ENCODE measurements around the gene AFG1L. TPM values are rescaled to one million over a fixed set of nuclear protein-coding genes. Genes with fewer than 3 reads are reported as not detected.
"Not testable (repeated sequence)": the region's sequence is repeated elsewhere in the genome, so short reads cannot be mapped to it uniquely, and the experiment has no call there.

The AFG1L gene
- total RNA-seq, 1 experiment from 2014 or later: 2.5 TPM

DNA sequence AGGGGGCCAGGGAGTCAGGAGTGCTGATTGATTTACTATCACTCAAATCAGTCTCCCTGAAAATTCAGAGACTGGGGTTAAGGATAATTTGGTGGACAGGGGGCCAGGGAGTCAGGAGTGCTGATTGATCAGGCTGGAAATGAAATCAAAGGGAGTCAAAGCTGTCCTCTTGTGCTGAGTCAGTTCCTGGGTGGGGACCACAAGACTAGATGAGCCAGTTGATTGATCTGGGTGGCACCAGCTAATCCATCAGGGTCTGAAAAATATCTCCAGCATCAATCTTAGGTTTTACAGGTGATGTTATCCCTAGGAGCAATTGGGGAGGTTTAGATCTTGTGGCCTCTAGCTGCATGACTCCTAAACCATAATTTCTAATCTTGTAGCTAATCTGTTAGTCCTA lies 6.1 kb upstream of the AFG1L start:
- no peak for DNase-seq (ENCODE audit: low spot score)

DNA sequence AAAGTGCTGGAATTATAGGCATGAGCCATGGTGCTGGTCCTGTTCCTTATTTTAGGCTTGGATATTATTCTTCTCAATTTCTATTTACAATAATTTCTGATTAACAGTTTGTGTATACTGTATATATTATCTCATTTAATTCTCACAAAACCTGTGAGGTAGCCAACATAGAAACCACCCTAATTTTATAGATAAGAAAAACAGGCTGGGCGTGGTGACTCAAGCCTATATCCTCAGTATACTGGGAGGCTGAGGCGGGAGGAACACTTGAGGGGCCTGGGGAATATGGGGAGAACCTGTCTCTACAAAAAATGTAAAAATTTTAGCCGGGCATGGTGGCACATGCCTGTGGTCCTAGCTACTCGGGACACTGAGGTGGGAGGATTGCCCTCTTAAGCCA lies 3.8 kb upstream of the AFG1L start:
- no peak for DNase-seq (ENCODE audit: low spot score)

DNA sequence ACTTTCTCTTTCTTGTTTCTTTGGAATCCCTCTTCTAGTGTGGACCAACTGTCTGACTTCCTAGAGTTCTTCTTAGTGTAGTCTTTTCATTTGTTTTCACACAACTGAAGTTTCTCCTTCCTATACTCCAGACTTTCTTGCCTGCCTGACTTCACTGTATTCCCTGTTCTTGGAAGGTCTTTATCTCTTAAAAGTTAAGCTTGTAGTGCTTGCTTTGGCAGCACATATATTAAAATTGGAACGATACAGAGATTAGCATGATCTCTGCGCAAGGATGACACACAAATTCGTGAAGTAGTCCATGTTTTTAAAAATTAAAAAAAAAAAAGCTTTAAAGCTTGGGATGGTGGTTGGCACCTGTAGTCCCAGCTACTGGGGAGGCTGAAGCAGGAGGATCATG lies 2.3 kb upstream of the AFG1L start:
- DNase-seq (ENCODE audit: low spot score): not testable (repeated sequence)

DNA sequence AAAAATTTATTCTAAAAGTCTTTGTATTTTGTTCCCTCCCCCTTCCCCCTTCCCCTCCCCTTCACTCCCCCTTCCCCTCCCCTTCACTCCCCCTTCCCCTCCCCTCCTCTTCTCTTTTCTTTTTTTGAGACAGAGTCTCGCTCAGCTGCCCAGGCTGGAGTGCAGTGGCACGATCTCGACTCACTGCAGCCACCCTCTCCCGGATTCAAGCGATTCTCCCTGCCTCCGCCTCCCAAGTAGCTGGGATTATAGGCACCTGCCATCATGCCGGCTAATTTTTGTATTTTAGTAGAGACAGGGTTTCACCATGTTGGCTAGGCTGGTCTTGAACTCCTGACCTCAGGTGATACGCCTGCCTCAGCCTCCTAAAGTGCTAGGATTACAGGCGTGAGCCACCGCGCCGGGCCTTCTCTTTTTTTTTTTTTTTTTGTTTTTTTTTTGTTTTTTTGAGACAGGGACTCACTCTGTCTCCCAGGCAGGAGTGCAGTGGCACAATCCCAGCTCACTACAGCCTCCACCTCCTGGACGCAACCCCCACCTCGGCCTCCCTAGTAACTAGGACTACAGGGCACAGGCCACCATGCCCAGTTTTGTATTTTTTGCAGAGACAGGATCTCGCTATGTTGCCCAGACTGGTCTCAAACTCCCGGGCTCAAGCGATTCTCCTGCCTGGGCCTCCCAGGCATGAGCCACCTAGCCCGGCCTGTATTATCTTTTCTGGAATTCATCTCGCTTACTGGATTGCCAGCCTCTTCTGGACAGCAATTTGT lies 1.1 kb upstream of the AFG1L start:
- no peak for DNase-seq (ENCODE audit: low spot score)

DNA sequence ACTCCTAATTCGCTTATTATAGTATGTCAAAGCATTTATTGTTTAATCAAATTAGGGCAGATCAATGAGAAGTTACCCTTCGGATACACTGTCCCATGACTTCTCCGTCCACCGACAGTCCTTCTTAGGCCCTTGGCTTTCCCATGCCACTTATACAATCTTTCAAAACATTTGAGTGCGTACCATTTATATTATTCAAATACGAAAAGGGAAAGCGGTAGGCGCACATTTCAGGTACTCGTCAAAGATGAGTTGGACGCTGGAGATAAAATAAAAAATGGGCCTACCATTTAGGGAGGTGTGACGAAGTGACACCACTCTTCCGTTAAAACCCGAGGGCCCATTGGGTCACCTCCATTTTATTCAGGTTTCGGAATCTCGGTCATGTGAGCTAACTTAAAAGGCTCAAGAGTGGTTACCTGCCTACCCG lies 542 bp upstream of the AFG1L start:
- DNase-seq (ENCODE audit: low spot score): no peak

DNA sequence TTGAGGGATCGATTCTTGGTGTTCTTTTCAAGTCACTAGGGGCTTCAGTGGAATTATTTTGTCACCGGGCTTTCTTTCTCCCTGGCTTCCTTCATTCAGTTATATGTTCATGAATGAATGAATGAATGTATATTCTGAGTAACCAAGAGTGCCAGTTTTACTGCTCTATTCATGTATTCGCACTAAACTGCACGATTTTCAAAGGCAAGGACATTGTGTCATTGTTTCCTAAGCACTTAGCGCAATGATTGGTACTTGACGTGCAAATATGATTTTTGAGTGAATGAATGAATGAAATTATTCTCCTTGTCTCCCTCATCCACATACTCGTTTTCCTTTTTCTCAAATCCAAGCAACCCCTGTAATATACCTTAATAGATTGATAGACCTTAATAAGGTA lies 822 bp downstream of the AFG1L start:
- no peak for DNase-seq (ENCODE audit: low spot score)

DNA sequence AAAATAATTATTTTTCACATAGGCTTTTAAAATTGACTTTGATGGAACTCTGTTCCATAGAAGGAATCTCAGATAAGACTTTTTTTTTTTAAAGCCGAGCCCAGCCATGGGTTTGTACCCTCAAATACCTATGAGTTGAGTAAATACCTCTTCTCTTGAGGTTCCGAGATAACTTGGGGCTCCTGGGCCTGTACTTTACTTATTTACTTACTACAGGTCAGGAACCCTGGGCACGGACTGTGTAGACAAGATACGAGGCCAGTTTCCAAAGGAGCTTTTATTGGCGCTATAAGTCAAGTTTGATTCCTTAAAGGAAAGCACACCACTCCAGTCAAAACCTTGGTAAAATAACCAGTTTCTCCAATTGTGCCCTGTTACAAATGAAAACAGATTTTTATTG lies 7.5 kb downstream of the AFG1L start:
- DNase-seq (ENCODE audit: low spot score): no peak

DNA sequence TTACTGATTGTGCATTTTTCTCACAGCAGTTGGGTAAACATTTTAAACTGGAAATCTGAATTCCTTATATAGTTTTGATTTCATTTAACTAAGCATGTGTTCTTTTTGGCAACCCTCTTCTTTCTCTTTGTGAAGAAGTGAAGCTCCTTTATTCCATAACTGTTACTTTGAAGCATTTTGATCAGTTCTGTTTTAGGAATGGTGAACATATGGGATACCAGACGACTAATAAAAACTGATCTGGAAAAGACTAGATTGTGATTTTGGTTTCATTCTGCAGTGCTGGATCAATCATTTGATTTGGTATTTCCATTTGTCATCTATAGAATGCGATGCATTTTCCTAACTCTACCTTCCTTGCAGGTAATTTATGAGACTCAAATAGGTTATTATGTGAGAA lies 9.8 kb downstream of the AFG1L start:
- DNase-seq (ENCODE audit: low spot score): no peak

DNA sequence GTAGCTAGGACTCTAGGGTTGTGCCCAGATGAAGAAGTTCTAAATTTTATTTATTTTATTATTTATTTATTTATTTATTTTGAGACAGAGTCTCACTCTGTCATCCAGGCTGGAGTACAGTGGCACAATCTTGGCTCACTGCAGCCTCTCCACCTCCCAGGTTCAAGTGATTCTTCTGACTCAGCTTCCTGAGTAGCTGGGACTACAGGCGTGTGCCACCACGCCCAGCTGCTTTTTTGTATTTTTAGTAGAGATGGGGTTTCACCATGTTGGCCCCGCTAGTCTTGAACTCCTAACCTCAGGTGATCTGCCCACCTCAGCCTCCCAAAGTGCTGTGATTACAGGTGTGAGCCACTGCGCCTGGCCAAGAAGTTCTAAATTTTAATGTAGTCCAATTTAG lies 13.8 kb downstream of the AFG1L start:
- not testable (repeated sequence) for DNase-seq (ENCODE audit: low spot score)

DNA sequence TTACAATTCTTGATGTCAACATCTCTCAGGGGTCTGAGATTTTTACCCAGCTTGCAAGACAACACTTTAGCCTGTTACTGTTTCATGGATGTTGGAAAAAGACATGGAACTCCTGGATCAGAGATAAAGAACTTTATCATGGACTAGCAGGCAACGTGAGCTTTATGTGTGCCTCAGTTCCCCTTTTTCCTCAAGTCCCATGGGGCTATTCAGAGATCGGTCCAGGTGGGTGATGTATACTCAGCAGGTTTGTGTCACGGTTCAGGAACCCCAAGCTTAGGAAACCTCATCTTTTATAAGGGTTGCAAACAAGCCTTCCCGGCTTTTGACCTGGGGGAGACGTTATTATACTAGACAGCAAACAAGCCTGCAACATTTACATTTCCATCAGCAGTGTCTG lies 15.0 kb downstream of the AFG1L start:
- DNase-seq (ENCODE audit: low spot score): no peak

DNA sequence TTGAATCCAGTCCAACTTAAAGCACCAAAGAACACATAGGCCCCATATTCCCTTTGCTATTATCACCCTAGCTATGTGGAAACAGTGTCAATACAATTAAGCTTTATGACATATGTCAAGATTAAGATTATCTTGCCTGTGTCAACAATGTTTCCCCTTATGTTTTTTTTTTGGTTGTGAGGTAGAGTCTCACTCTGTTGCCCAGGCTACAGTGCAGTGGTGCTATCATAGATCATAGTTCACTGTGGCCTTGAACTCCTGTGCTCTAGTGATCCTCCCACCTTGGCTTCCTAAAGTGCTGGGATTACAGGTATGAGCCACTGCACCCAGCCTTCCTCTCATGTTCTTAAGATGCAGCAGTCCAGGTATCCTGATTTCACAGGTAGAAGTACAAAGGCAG lies 17.8 kb downstream of the AFG1L start:
- no peak for DNase-seq (ENCODE audit: low spot score)

DNA sequence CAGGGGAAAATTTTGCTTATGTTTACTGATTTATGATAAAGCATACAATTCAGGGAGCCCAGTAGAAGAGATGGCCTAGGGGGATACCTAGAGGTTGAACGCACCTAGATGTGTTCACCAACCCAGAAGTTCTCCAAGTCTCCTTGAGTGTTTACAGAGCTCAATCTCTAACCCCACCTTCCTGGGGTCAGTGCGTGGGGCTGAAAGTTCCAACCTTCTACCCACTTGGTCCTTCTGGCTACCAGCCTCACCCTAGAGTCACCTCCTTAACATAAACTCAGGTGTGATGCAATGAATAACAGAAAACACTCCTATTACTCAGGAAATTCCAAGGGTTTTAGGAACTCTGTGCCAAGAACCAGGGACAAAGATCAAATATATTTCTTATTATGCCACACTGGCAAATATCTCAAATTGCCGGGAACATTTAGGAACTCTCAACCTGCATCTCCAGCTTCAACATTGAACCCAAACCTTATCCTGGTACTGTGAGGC lies 26.4 kb downstream of the AFG1L start:
- DNase-seq (ENCODE audit: low spot score): no peak

DNA sequence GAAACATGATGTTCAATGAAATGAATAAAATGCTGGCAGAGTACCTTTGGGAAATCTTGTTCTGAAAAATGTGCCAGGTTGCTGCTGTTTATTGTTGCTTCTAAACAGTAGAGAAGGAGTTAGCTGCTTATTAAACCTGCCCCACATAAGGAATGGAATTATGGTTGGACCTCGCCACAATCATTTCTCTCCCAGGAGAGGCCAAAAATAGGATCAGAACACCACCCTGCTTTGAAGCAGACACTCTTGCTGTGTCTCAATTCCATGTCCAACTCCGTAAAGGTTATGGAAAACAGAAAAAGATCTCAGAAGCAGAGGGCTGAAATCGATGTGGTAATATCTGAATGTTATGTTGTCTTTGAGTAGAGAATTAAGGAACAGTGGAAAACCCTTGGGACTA lies 27.9 kb downstream of the AFG1L start:
- no peak for DNase-seq (ENCODE audit: low spot score)

DNA sequence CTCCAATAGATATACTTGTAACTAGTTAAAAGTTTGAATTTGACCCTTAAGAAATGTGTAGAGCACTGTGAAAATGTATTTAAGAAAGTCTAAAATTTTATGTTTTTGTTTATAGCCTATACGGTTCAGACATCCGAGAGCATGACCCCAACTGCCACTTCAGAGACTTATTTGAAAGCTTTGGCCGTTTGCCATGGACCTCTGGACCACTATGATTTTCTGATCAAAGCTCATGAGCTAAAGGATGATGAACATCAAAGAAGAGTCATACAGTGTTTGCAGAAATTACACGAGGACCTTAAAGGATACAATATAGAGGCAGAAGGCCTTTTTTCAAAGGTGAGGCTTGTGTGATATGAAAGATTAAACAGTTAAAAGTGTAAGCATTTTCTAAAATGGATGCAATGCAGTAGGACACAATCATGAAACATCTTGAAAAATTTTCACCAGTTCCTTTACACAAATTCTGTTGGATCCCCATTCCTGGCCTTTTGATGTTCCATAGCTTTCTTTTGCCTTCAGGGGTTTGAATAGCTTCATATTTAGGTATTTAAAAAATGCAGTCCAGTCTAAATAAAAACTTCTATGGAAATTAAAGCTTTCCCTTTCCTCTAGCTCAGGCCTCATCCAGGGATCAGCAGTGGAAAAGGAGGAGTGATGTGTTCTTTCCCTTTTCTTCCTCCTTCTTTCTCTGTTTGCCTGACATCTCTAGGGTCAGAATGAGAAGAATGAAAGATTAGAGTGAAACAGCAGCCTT lies 29.0 kb downstream of the AFG1L start:
- DNase-seq (ENCODE audit: low spot score): no peak

DNA sequence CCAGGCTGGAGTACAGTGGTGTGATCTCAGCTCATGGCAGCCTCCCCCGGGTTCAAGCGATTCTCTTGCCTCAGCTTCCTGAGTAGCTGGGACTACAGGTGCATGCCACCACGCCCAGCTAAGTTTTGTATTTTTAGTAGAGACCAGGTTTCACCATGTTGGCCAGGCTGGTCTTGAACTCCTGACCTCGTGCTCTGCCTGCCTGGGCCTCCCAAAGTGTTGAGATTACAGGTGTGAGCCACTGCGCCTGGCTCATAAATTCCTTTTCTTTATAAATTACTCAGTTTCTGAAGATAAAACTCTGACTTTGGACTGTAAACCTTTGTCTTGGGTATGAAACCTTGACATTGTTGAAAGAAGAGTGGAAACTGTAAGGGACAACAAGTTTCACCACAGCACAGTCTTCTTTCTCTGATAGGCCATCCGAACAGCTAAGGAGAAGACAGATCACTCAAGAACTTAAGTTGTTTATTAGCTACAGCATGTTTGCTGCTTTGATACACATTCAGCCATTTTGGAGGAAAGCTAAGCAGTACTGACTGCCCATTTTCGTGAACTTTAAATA lies 35.4 kb downstream of the AFG1L start:
- DNase-seq (ENCODE audit: low spot score): not testable (repeated sequence)

DNA sequence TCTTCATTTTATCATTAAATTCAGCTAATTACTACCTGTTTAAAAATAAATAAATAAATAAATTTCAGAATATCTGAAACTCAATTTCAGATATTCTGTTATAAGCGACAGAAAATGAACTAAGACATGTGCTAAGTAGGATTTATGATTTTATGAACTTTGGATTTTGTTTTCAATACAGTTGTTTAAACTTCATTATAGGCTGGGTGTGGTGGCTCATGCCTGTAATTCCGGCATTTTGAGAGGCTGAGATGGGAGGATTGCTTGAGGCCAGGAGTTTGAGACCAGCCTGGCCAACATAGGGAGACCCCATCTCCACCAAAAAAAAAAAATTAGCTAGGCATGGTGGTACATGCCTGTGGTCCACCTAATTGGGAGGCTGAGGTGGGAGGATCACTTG lies 36.0 kb downstream of the AFG1L start:
- DNase-seq (ENCODE audit: low spot score): no peak

DNA sequence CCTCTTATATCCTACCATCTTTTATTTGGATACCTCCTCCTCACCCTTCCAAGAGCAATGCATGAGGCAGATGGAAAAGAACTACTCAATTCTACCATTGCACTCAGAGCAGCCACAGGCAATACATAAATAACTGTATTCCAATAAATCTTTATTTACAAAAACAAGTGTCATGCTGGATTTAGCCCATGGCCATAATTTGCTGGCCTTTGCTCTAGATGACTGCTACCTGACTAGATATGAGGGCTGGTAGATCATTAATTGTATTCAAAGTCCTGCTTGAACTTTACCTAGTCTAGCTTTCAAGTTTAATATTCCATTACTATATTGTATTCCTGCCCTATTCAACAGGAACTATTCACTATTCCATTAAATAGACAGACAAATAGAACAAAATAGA lies 37.1 kb downstream of the AFG1L start:
- no peak for DNase-seq (ENCODE audit: low spot score)

DNA sequence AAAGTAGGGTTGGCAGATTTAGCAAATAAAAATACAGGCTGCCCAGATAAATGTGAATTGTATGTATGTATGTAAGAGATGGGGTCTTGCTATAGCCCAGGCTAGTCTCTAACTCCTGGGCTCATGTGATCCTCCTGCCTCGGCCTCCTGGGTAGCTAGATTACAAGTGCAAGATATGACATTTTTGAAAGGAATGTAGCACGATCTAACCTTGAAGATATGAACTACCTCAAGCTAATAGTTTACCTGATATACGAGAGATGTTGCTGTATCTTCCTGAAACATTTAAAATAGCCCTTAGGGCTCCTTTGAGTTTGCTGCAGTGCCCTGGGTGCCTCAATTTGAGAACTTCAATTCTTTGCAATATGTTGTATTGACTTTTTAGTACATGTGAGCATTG lies 42.1 kb downstream of the AFG1L start:
- no peak for DNase-seq (ENCODE audit: low spot score)

DNA sequence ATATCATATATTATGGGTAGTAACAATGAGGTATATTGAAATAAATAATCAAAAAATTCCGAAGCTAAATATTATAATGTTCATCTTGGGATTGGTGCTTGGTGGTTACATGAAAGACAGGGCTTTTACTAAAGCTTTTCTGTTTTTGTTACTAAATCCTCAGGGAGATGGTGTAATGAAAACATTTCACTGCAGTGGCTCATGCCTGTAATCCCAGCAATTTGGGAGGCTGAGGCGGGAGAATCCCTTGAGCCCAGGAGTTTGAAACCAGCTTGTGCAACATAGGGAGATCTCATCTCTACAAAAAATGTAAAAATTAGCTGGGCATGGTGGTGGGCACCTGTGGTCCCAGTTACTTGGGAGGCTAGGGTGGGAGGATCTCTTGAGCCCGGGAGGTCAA lies 42.9 kb downstream of the AFG1L start:
- DNase-seq (ENCODE audit: low spot score): no peak

DNA sequence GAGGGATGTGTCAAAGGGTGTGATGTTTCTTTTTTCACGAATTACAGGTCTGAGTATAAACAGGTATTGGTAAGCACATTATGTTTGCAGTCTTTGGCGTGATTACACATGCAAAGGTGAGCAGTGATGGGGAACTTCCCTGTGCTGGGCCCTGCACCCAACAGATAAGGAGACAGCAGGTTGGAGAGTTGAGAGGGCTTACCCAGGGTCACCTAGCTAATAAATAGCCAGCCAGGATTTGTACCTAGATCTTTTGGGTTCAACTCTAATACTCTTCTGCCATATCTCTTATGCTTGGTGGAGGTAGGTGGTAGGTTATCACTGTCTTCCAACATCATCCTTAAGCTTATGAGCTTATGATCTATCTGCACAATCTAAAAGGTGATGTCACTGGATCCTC lies 46.5 kb downstream of the AFG1L start:
- DNase-seq (ENCODE audit: low spot score): no peak

DNA sequence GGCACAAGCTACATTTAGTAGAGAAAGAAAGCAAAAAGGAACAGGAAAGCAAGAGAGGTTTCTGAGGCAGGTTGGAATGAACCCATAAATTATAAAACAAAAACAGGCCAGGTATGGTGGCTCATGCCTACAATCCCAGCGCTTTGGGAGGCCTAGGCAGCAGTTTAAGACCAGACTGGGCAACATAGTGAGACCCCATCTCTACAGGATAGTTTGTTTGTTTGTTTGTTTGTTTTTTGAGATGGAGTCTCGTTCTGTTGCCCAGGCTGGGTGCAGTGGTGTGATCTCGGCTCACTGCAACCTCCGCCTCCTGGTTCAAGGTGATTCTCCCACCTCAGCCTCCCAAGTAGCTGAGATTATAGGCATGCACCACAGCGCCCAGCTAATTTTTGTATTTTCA lies 49.0 kb downstream of the AFG1L start:
- DNase-seq (ENCODE audit: low spot score): no peak

DNA sequence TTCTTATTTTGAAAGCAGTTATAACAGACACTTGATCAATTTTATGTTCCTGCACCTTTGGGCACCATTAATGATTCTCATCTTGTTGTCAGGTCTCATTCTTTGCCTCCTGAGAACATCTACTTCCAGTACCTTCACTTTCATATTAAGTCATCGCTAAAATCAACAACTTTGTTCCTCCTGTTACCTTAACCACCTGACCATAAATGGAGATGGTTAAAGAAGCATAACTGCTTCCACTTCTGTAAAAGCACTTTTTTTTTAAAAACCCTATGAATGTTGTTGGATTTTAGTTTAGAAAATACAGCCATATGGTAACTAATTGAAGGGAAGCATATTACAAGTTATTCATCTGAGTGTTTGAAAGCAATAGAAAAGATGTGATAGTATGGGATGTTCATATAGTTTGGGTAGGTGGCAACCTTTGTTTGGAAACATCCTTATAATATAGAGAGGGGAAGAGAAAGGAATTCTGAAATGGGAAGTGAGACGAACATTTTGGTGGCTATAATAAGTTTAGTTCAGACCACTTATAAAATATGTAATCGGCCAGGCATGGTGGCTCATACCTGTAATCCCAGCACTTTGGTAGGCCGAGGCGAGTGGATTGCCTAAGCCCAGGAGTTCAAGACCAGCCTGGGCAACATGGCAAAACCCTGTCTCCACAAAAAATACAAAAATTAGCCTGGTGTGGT lies 53.9 kb downstream of the AFG1L start:
- DNase-seq (ENCODE audit: low spot score): no peak

All from HT-29 (cell line).